ENCODE measurements around the gene SGK2.
"Not testable (repeated sequence)": the region's sequence is repeated elsewhere in the genome, so short reads cannot be mapped to it uniquely, and the experiment has no call there.

SGK2 gene

GRCh38 chr20:43583133-43583864 is 24.5 kb downstream of the SGK2 start:
- no peaks in the 10 kb centered on the region for H3K4me1 ChIP-seq (ENCODE audit: control insufficient read depth, insufficient read depth, low read length)
- no peaks in the 10 kb centered on the region for H3K9me3 ChIP-seq (ENCODE audit: control insufficient read depth in 2 of 2, low read length in 2 of 2)
- H3K36me3 ChIP-seq (ENCODE audit: control insufficient read depth in 2 of 2, insufficient read depth in 2 of 2, low read length in 2 of 2): no peaks in the 10 kb centered on the region
- H3K27me3 ChIP-seq (ENCODE audit: control insufficient read depth in 1 of 2, insufficient read depth in 2 of 2, low read length in 2 of 2): no peaks in the 10 kb centered on the region
- no peak overlapping the region for H3K4me3 ChIP-seq (ENCODE audit: low read length in 2 of 2)
- no peak overlapping the region for H3K9ac ChIP-seq (ENCODE audit: low read length in 2 of 2)
- H3K27ac ChIP-seq (ENCODE audit: low read length): no peak overlapping the region

GRCh38 chr20:43583982-43584432 is 25.2 kb downstream of the SGK2 start:
- no peak overlapping the region for H3K9ac ChIP-seq (ENCODE audit: low read length in 2 of 2)
- no peaks in the 10 kb centered on the region for H3K9me3 ChIP-seq (ENCODE audit: control insufficient read depth in 2 of 2, low read length in 2 of 2)
- H3K27me3 ChIP-seq (ENCODE audit: control insufficient read depth in 1 of 2, insufficient read depth in 2 of 2, low read length in 2 of 2): no peaks in the 10 kb centered on the region
- H3K36me3 ChIP-seq (ENCODE audit: control insufficient read depth in 2 of 2, insufficient read depth in 2 of 2, low read length in 2 of 2): no peaks in the 10 kb centered on the region
- H3K27ac ChIP-seq (ENCODE audit: low read length): no peak overlapping the region
- no peaks in the 10 kb centered on the region for H3K4me1 ChIP-seq (ENCODE audit: control insufficient read depth, insufficient read depth, low read length)
- no peak overlapping the region for H3K4me3 ChIP-seq (ENCODE audit: low read length in 2 of 2)

- Histone ChIP-seq H3K9me3 (ENCODE audit: control insufficient read depth in 2 of 2, low read length in 2 of 2) (no peaks in the 10 kb centered on the region), H3K27ac (ENCODE audit: low read length) (no peak overlapping the region), H3K4me1 (ENCODE audit: control insufficient read depth, insufficient read depth, low read length) (no peaks in the 10 kb centered on the region), H3K36me3 (ENCODE audit: control insufficient read depth in 2 of 2, insufficient read depth in 2 of 2, low read length in 2 of 2) (no peaks in the 10 kb centered on the region), H3K9ac (ENCODE audit: low read length in 2 of 2) (no peak overlapping the region), H3K4me3 (ENCODE audit: low read length in 2 of 2) (no peak overlapping the region), H3K27me3 (ENCODE audit: control insufficient read depth in 1 of 2, insufficient read depth in 2 of 2, low read length in 2 of 2) (no peaks in the 10 kb centered on the region)
Measured at GRCh38 chr20:43584448-43585136, 25.8 kb downstream of the SGK2 start.

GRCh38 chr20:43586641-43587040 is 27.8 kb downstream of the SGK2 start:
- Histone ChIP-seq H3K4me1 (ENCODE audit: control insufficient read depth, insufficient read depth, low read length) (peaks cover 11% of the 10 kb centered on the region), H3K27me3 (ENCODE audit: control insufficient read depth in 1 of 2, insufficient read depth in 2 of 2, low read length in 2 of 2) (no peaks in the 10 kb centered on the region), H3K9ac (ENCODE audit: low read length in 2 of 2) (no peak overlapping the region), H3K4me3 (ENCODE audit: low read length in 2 of 2) (no peak overlapping the region), H3K9me3 (ENCODE audit: control insufficient read depth in 2 of 2, low read length in 2 of 2) (no peaks in the 10 kb centered on the region), H3K36me3 (ENCODE audit: control insufficient read depth in 2 of 2, insufficient read depth in 2 of 2, low read length in 2 of 2) (no peaks in the 10 kb centered on the region), H3K27ac (ENCODE audit: low read length) (no peak overlapping the region)

GRCh38 chr20:43588526-43588925 is 29.7 kb downstream of the SGK2 start:
- H3K36me3 ChIP-seq (ENCODE audit: control insufficient read depth in 2 of 2, insufficient read depth in 2 of 2, low read length in 2 of 2); H3K27ac ChIP-seq (ENCODE audit: low read length); H3K27me3 ChIP-seq (ENCODE audit: control insufficient read depth in 1 of 2, insufficient read depth in 2 of 2, low read length in 2 of 2); H3K4me3 ChIP-seq (ENCODE audit: low read length in 2 of 2); H3K9me3 ChIP-seq (ENCODE audit: control insufficient read depth in 2 of 2, low read length in 2 of 2); H3K9ac ChIP-seq (ENCODE audit: low read length in 2 of 2): not testable (repeated sequence)
- peaks cover 17% of the 10 kb centered on the region for H3K4me1 ChIP-seq (ENCODE audit: control insufficient read depth, insufficient read depth, low read length)

- H3K9ac ChIP-seq (ENCODE audit: low read length in 2 of 2): peak overlapping the region; percentile 69 to 89
- H3K4me3 ChIP-seq (ENCODE audit: low read length in 2 of 2): peak overlapping the region; percentile 82 to 91
Measured at GRCh38 chr20:43590036-43590391, 31.2 kb downstream of the SGK2 start.

GRCh38 chr20:43590392-43591303 is 31.8 kb downstream of the SGK2 start, which contains the start of gene IFT52:
IFT52 (plus strand) TSS chr20:43590937; CDS start chr20:43594699, 3,762 bp downstream.
- Histone ChIP-seq H3K4me1 (ENCODE audit: control insufficient read depth, insufficient read depth, low read length) (peaks cover 17% of the 10 kb centered on the region), H3K27me3 (ENCODE audit: control insufficient read depth in 1 of 2, insufficient read depth in 2 of 2, low read length in 2 of 2) (no peaks in the 10 kb centered on the region), H3K36me3 (ENCODE audit: control insufficient read depth in 2 of 2, insufficient read depth in 2 of 2, low read length in 2 of 2) (peaks cover 2 to 3% of the 10 kb centered on the region in 2 donors), H3K4me3 (ENCODE audit: low read length in 2 of 2) (peak within 1 kb of the TSS; percentile 82 to 91), H3K9ac (ENCODE audit: low read length in 2 of 2) (peak within 1 kb of the TSS; percentile 69 to 89), H3K9me3 (ENCODE audit: control insufficient read depth in 2 of 2, low read length in 2 of 2) (no peaks in the 10 kb centered on the region), H3K27ac (ENCODE audit: low read length) (peak within 1 kb of the TSS; percentile 67)

More at GRCh38 chr20:43590036-43590391, 31.2 kb downstream of the SGK2 start:
- Histone ChIP-seq H3K4me1 (ENCODE audit: control insufficient read depth, insufficient read depth, low read length) (peaks cover 17% of the 10 kb centered on the region), H3K9me3 (ENCODE audit: control insufficient read depth in 2 of 2, low read length in 2 of 2) (no peaks in the 10 kb centered on the region), H3K27me3 (ENCODE audit: control insufficient read depth in 1 of 2, insufficient read depth in 2 of 2, low read length in 2 of 2) (no peaks in the 10 kb centered on the region), H3K27ac (ENCODE audit: low read length) (peak overlapping the region; percentile 67), H3K36me3 (ENCODE audit: control insufficient read depth in 2 of 2, insufficient read depth in 2 of 2, low read length in 2 of 2) (peaks cover 0 to 2% of the 10 kb centered on the region in 2 donors)

- H3K27me3 ChIP-seq (ENCODE audit: control insufficient read depth in 1 of 2, insufficient read depth in 2 of 2, low read length in 2 of 2); H3K9me3 ChIP-seq (ENCODE audit: control insufficient read depth in 2 of 2, low read length in 2 of 2); H3K4me3 ChIP-seq (ENCODE audit: low read length in 2 of 2); H3K4me1 ChIP-seq (ENCODE audit: control insufficient read depth, insufficient read depth, low read length); H3K27ac ChIP-seq (ENCODE audit: low read length); H3K9ac ChIP-seq (ENCODE audit: low read length in 2 of 2): not testable (repeated sequence)
- peaks cover 23 to 29% of the 10 kb centered on the region in 2 donors for H3K36me3 ChIP-seq (ENCODE audit: control insufficient read depth in 2 of 2, insufficient read depth in 2 of 2, low read length in 2 of 2)
Measured at GRCh38 chr20:43601960-43602359, 43.1 kb downstream of the SGK2 start.

GRCh38 chr20:43603124-43603523 is 44.3 kb downstream of the SGK2 start:
- peaks cover 21 to 25% of the 10 kb centered on the region in 2 donors for H3K36me3 ChIP-seq (ENCODE audit: control insufficient read depth in 2 of 2, insufficient read depth in 2 of 2, low read length in 2 of 2)
- H3K9ac ChIP-seq (ENCODE audit: low read length in 2 of 2): no peak overlapping the region
- H3K9me3 ChIP-seq (ENCODE audit: control insufficient read depth in 2 of 2, low read length in 2 of 2): no peaks in the 10 kb centered on the region
- no peaks in the 10 kb centered on the region for H3K27me3 ChIP-seq (ENCODE audit: control insufficient read depth in 1 of 2, insufficient read depth in 2 of 2, low read length in 2 of 2)
- no peak overlapping the region for H3K27ac ChIP-seq (ENCODE audit: low read length)
- no peak overlapping the region for H3K4me3 ChIP-seq (ENCODE audit: low read length in 2 of 2)
- no peaks in the 10 kb centered on the region for H3K4me1 ChIP-seq (ENCODE audit: control insufficient read depth, insufficient read depth, low read length)

- Histone ChIP-seq H3K4me1 (ENCODE audit: control insufficient read depth, insufficient read depth, low read length) (no peaks in the 10 kb centered on the region), H3K36me3 (ENCODE audit: control insufficient read depth in 2 of 2, insufficient read depth in 2 of 2, low read length in 2 of 2) (peaks cover 13 to 14% of the 10 kb centered on the region in 2 donors), H3K27ac (ENCODE audit: low read length) (no peak overlapping the region), H3K9ac (ENCODE audit: low read length in 2 of 2) (no peak overlapping the region), H3K4me3 (ENCODE audit: low read length in 2 of 2) (no peak overlapping the region), H3K27me3 (ENCODE audit: control insufficient read depth in 1 of 2, insufficient read depth in 2 of 2, low read length in 2 of 2) (no peaks in the 10 kb centered on the region), H3K9me3 (ENCODE audit: control insufficient read depth in 2 of 2, low read length in 2 of 2) (no peaks in the 10 kb centered on the region)
Measured at GRCh38 chr20:43605715-43606114, 46.9 kb downstream of the SGK2 start.

Measured in stomach smooth muscle (tissue), 2 donors.